Measurements from ENCODE around the gene ARIH1.

The ARIH1 gene

GRCh38 chr15:72538931-72539330 is 64.8 kb downstream of the ARIH1 start:
- DNase-seq (ENCODE audit: low read depth in 2 of 2) = no peak

- DNase-seq (ENCODE audit: low read depth in 2 of 2) = no peak
Measured at GRCh38 chr15:72540606-72541237, 66.6 kb downstream of the ARIH1 start.

- no peak for DNase-seq (ENCODE audit: low read depth in 2 of 2)
Measured at GRCh38 chr15:72541674-72542073, 67.5 kb downstream of the ARIH1 start.

DNA sequence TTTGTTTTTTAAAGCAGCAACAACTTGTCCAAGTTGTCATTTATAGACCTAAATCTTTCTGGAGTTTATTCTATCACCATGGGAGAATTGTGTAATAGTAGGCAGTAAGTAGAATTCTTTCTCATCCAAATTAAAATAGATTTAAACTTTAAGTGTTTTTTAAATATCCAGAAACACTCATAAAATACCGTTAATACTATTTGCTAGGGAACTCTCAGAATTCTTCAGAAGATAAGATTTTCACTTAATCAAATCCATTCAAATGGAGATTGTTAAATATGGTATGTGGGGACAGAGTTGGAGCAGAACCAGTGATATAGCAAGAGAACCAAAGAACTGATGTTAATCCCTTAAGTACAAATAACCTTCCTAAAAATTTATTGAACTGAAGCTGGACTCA is 71.0 kb downstream of the ARIH1 start:
- DNase-seq (ENCODE audit: low read depth in 2 of 2) = no peak

DNA sequence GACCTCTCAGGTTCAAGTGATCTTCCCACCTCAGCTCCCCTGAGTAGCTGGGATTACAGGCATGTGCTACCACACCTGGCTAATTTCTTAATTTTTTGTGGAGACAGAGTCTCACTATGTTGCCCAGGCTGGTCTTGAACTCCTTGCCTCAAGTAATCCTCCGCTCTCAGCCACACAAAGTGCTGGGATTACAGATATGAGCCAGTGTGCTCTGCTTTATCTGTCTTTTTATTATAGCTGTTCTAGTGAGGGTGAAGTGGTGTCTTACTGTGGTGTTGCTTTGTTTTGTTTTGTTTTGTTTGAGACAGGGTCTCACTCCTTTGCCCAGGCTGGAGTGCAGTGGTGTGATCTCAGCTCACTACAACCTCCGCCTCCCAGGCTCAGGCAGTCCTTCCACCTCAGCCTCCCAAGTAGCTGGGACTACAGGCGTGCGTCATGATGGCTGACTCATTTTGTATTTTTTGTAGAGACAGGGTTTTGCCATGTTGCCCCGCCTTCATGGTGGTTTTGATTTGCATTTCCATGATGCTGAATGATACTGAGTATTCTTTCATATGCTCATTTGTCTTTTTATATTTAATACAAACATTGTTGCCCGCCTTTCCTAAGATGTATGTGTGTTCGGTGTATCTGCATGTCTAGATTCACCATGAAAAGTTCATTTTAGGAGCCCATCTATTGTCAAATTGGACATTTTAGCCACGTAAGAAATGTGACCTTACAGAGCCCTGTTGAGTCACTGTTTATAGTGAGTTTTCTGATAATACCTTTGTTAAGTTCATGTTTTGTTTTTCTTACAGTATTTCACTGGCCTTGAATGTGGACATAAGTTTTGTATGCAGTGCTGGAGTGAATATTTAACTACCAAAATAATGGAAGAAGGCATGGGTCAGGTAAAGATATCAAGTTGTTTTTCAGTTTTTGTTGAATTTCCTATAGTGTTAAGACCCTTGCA is 80.6 kb downstream of the ARIH1 start:
- DNase-seq (ENCODE audit: low read depth in 2 of 2) = peak; percentile 11 to 21

DNA sequence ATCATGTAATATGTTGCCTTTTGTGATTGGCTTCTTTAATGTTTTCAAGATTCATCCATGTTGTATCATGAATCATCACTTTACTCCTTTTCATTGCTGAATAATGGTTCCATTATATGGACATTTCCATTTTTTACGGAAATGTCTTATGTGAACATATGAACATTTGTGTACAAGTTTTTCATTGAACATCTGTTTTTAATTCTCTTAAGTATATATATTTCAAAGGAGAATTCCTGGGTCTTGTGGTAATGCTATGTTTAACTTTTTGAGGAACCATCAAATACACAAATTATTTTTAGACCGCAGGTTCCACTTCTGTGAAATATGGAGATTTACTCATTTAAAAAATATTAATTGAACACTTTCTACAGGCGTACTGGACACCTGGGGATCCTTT is 85.7 kb downstream of the ARIH1 start:
- DNase-seq (ENCODE audit: low read depth in 2 of 2) = no peak

GRCh38 chr15:72560458-72560857 is 86.3 kb downstream of the ARIH1 start:
- DNase-seq (ENCODE audit: low read depth in 2 of 2) = no peak

- no peak for DNase-seq (ENCODE audit: low read depth in 2 of 2)
Measured at GRCh38 chr15:72562386-72562785, 88.3 kb downstream of the ARIH1 start.

DNA sequence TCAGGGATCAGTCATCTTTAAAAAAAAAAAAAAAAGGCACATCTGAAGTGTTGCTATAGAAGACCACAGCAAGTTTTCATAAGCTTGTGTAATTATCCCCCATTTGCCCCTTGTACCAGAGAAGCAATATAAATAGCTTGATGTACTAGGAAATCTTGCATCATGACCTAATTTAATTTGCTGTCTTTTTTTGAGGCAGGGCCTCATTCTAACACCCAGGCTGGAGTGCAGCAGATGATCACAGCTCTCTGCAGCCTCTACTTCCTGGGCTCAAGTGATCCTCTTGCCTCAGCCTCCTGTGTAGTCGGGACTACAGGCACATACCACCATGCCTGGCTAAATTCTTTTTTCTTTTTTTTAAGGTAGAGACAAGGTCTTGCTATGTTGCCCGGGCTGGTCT is 88.7 kb downstream of the ARIH1 start:
- DNase-seq (ENCODE audit: low read depth in 2 of 2) = no peak

DNA sequence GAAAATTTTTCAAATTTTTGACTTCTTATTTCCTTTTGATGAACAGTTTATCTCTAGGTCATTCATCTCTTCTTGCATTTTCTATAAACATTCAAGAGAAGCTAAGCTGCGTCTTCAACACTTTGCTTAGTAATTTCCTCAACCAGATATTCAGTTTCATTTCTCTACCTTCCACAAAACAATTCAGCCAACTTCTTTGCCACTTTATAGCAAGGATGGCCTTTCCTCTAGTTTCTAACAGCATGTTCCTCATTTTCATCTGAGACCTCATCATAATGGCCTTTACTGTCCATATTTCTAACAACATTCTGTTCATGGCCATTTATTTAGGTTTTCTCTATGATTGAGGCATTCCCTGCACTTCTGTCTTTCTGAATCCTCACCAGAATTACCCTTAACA is 90.0 kb downstream of the ARIH1 start:
- no peak for DNase-seq (ENCODE audit: low read depth in 2 of 2)

DNA sequence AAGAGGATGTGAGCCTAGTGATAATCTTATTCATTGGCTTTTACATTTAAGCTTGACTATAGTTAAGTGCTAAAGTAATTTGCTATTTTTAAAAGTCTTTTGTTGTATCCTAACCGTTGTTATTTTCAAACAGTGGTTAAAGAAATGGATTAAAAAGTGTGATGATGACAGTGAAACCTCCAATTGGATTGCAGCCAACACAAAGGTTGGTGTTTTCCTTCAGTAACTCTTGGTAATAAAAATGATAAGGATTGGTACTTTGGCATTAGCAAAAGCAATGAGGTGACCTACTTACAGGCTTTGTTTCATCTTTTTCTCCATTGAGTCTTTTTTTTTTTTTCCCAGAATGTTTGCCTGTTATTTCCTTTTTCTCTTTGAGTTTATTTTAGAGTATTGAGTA is 92.8 kb downstream of the ARIH1 start:
- DNase-seq (ENCODE audit: low read depth in 2 of 2) = no peak

DNA sequence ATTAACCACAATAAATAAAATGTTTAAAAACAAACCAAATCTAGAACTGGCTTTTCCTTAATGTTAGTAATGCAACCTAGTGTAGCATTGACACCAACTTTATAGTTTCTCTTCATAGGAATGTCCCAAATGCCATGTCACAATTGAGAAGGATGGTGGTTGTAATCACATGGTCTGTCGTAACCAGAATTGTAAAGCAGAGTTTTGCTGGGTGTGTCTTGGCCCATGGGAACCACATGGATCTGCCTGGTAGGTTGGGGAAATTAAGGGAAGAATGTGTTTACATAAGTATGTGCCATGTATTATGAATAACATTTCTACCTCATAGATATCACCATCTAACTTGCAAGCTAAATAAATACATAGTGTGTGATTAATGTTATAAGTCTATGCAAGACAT is 95.9 kb downstream of the ARIH1 start:
- no peak for DNase-seq (ENCODE audit: low read depth in 2 of 2)

DNA sequence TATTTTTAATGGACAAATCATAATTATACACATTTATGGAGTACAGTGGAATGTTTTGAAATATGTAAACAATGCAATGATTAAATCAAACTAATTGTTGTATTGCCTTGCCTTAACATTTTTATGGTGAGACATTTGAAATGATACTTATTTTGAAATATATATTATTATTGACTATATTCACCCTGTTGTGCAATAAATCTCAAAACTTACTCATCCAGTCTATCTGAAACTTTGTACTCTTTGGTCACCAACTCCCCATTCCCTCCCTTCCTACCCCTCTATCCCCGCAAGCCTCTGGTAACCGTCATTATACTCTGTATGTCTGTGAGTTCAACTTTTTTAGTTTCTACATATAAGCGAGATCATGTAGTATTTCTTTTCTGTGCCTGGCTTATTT is 105.7 kb downstream of the ARIH1 start:
- DNase-seq (ENCODE audit: low read depth in 2 of 2) = no peak

DNA sequence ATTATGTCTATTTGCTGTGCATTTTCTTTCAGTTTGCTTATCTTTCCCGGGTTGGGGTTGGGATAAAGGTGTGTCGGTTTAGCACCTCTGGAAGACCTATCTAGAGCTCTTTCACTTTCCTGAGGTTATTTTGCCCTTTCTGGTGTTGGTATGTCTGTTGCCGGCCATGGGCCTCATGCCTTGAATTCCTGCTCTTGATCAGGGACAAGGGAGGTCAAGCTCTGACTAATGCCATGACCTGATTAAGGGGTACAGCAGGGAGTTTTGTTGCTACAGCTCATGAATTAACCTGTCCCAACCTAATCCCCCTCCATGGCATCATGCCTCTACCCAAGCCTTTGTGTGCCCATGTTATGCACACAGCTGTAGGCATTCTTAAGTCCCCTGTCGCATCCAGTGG is 109.9 kb downstream of the ARIH1 start:
- no peak for DNase-seq (ENCODE audit: low read depth in 2 of 2)

DNA sequence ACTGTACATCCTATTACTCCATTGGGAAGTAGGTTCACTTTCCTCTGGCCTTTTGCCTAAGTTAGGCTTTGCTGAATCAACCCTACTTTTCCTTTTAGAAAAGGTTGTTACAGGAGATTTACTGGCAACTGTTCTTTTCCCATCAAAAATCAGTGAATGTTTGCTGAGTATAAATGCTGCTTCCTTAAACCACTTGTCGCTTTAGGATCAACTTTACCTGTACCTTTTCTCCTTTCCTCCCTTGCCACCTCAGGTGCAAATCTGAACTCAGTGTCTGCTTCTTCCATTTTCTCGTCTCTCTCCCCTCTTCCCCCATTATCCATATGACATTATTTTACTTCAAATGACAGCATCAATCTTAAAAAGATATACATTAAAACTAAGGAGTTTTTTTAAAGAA is 110.9 kb downstream of the ARIH1 start:
- no peak for DNase-seq (ENCODE audit: low read depth in 2 of 2)

GRCh38 chr15:72585476-72586058 is 111.4 kb downstream of the ARIH1 start:
- no peak for DNase-seq (ENCODE audit: low read depth in 2 of 2)

DNA sequence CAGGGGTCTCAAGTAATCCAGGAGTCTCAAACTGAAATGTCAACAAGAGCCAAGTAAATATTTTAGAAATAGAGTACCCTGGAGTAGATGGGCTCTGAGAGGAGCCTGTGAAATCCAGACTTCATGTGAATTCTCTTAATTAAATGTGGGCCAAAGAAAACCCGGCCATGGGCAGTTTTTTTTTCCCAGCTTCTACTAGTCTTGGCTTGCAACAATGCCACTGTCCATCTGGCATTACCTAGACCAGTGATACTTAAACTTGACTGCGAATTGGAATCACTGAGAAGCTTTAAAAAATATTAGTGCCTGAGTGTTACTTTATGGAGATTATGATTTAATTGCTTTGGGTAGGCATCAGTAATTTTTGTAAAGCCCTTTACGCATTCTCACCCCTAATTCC is 114.0 kb downstream of the ARIH1 start:
- DNase-seq (ENCODE audit: low read depth in 2 of 2) = no peak

DNA sequence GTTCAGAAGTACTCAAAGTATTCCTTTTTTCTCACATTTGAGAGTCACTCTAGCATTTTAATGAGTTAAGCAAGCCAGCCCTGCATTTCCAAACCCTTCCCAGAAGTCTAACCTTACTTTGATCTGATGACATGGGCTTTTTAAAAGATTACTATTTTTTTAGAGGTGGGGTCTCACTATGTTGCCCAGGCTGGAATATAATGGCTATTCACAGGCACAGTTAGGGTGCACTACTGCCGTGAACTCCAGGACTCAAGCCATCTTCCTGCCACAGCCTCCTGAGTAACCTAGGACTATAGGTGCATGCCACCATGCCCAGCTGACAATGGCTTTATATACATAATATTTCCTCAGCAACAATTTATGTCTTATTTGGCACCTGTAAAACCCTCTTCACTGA is 116.3 kb downstream of the ARIH1 start:
- DNase-seq (ENCODE audit: low read depth in 2 of 2) = no peak

GRCh38 chr15:72591361-72591760 is 117.2 kb downstream of the ARIH1 start:
- no peak for DNase-seq (ENCODE audit: low read depth in 2 of 2)

DNA sequence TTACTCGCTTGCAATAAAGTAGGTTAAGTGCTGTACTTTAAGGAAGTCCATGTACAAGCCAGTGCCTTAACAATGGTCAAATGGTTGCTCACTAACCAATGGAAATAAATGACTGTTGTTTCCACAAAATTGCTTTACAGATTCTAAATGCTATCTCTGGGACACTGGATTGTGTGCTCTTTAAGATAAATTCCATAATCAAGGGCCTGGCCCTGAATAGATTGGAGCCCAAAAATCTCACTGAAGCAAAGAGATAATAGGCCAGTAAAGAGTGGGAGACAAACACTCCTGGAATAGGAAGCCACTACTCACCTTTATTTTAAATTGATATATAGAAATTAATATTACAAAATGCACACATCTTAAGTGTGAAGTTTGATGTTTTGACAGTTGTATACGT is 118.0 kb downstream of the ARIH1 start:
- no peak for DNase-seq (ENCODE audit: low read depth in 2 of 2)

GRCh38 chr15:72592676-72593075 is 118.5 kb downstream of the ARIH1 start:
- no peak for DNase-seq (ENCODE audit: low read depth in 2 of 2)

DNA sequence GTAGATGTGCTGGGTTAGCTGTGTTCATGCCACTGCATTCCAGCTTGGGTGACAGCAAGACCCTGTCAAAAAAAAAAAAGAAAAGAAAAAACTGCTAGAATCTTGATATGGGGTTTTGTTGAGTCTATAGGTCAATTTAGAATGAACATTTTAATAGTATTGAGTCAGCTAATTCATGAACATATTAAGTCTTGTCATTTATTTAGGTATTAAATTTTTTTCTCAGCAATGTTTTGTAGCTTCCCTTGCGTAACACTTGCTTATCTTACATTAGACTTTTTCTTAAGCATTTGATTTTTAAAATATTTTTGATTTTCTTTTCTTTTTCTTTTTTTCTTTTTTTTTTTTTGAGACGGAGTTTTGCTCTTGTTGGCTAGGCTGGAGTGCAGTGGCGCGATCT is 119.7 kb downstream of the ARIH1 start:
- no peak for DNase-seq (ENCODE audit: low read depth in 2 of 2)

DNA sequence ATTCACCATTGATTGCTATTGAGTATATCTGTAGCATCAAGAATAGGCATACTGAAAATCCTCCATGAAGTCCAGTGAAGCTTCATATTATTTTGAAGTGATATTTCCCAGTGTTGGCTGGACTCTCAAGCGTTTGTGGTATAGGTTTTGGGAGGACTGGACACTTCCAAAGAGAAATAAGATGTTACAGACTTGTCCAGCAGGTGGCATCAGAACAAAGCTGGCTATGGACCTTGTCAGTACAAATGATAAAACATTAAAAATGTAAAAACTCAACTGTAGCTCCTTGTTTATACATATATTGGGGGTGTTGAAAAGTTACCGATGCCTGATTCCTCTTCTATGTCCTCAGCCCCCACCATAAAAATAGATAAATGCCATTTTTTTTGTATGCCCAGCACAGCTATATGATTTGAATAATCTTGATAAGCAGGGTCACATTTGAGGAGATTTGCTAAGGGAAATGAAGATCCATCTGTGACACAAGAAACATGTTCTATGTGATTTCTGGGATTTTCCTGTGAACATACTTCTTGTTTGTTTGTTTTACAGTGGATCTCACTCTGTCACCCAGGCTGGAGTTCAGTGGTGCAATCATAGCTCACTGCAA is 125.8 kb downstream of the ARIH1 start:
- no peak for DNase-seq (ENCODE audit: low read depth in 2 of 2)

Data from stimulated activated CD8-positive, alpha-beta memory T cell treated with anti-CD3 and anti-CD28 coated beads, Interleukin-15, amount 100 ng/mL, for 48 hours (primary cell).